Measurements from ENCODE around the gene RBM8A. TPM values are rescaled to one million over a fixed set of nuclear protein-coding genes. Genes with fewer than 3 reads are reported as not detected.

The RBM8A gene
- polyA plus RNA-seq, 2 of the 4 experiments (the other 2 are of a cell fraction), result 240 to 281 TPM

- Histone ChIP-seq H3K4me2 (no peak overlapping the region), H3K9me3 (no peaks in the 10 kb centered on the region), H3K27ac (no peak overlapping the region), H3K4me1 (no peaks in the 10 kb centered on the region), H3K4me3 (no peak overlapping the region)
- no peak for ATAC-seq
- DNase-seq (ENCODE audit: low read depth in 1 of 2, low spot score in 1 of 2), result no peak
- WGBS (ENCODE audit: missing lambda C conversion rate), result 94% methylated on average over 3 of the region's 3 CpGs
- ChIA-PET CTCF (interaction anchor here (0.7 to 2.3 kb wide), 5 partner anchors 9 to 99 kb away, joined by 3 to 8 read pairs (median 4); partner anchors contain the start of genes LIX1L and NUDT17), POLR2A (interaction anchor here (1.8 kb wide), 1 partner anchor 17 kb away, joined by 7 read pairs; the partner anchor contains the start of gene RBM8A)
- TF ChIP-seq FOXS1 (CRISPR knock-in tag; IDR thresholded peaks at IDR 0.05) (no peak), TFCP2L1 (CRISPR knock-in tag; IDR thresholded peaks at IDR 0.05) (no peak), MYC (IDR thresholded peaks at IDR 0.05; ENCODE audit: borderline replicate concordance, low read length) (no peak)
- FAIRE-seq, result no peak
Measured at GRCh38 chr1:145944532-145944931, 17.2 kb upstream of the RBM8A start.

GRCh38 chr1:145942871-145943270 lies 15.6 kb upstream of the RBM8A start:
- Histone ChIP-seq H3K27ac (no peak overlapping the region), H3K4me3 (no peak overlapping the region), H3K4me1 (no peaks in the 10 kb centered on the region), H3K4me2 (no peak overlapping the region), H3K9me3 (no peaks in the 10 kb centered on the region)
- ATAC-seq, result no peak
- no peak for TF ChIP-seq HEYL (CRISPR knock-in tag; IDR thresholded peaks at IDR 0.05)
- no peak for DNase-seq (ENCODE audit: low read depth in 1 of 2, low spot score in 1 of 2)
- CTCF ChIA-PET, result interaction anchor here (0.8 to 2.3 kb wide), 8 partner anchors 15 to 98 kb away, joined by 3 to 8 read pairs (median 4); partner anchors contain the start of genes ITGA10, LIX1L, NUDT17 and RBM8A
- no peak for FAIRE-seq
- WGBS (ENCODE audit: missing lambda C conversion rate), result 92% methylated on average over 6 of the region's 6 CpGs
- POLR2A ChIA-PET, result interaction anchor here (1.5 kb wide), 1 partner anchor 14 kb away, joined by 3 read pairs; no protein-coding TSS in a partner anchor

- no peak for TF ChIP-seq FOXS1 (CRISPR knock-in tag; IDR thresholded peaks at IDR 0.05)
- no peak for TF ChIP-seq JUNB (IDR thresholded peaks at IDR 0.05)
- TF ChIP-seq ATOH8 (CRISPR knock-in tag; IDR thresholded peaks at IDR 0.05; ENCODE audit: low read depth), result no peak
- TF ChIP-seq CBX2 (IDR thresholded peaks at IDR 0.05; ENCODE audit: borderline replicate concordance, low read depth), result no peak
- no peak for TF ChIP-seq HEYL (CRISPR knock-in tag; IDR thresholded peaks at IDR 0.05)
- no peak for TF ChIP-seq MAFK (IDR thresholded peaks at IDR 0.05; ENCODE audit: partially characterized antibody)
- TF ChIP-seq NFE2L2 (conservative IDR thresholded peaks at IDR 0.05; ENCODE audit: low read length), result no peak
- TF ChIP-seq HOXA7 (CRISPR knock-in tag; IDR thresholded peaks at IDR 0.05), result no peak
- TF ChIP-seq EHF (CRISPR knock-in tag; IDR thresholded peaks at IDR 0.05), result no peak
- TF ChIP-seq RARB (CRISPR knock-in tag; IDR thresholded peaks at IDR 0.05), result no peak
- no peak for TF ChIP-seq TFCP2L1 (CRISPR knock-in tag; IDR thresholded peaks at IDR 0.05)
- no peak for TF ChIP-seq HOXB5 (CRISPR knock-in tag; IDR thresholded peaks at IDR 0.05)
- no peak for TF ChIP-seq ZNF302 (CRISPR knock-in tag; IDR thresholded peaks at IDR 0.05)
- Histone ChIP-seq H3K27ac (no peak overlapping the region), H3K4me1 (no peaks in the 10 kb centered on the region), H3K4me3 (no peak overlapping the region), H3K9me3 (no peaks in the 10 kb centered on the region), H3K4me2 (no peak overlapping the region)
- FAIRE-seq, result no peak
- no peak for DNase-seq (ENCODE audit: low read depth in 1 of 2, low spot score in 1 of 2)
- ATAC-seq, result no peak
- ChIA-PET POLR2A (interaction anchor here (1.5 kb wide), 1 partner anchor 15 kb away, joined by 3 read pairs; no protein-coding TSS in a partner anchor), CTCF (interaction anchor here (0.5 to 1.6 kb wide), 6 partner anchors 11 to 88 kb away, joined by 3 to 5 read pairs (median 4); partner anchors contain the start of gene ITGA10)
- 83% methylated on average over 4 of the region's 4 CpGs for WGBS (ENCODE audit: missing lambda C conversion rate)
Measured at GRCh38 chr1:145942405-145942804, 15.1 kb upstream of the RBM8A start.

GRCh38 chr1:145937436-145937835 lies 10.2 kb upstream of the RBM8A start:
- CTCF ChIA-PET, result interaction anchor here (0.8 to 1.3 kb wide), 3 partner anchors 45 to 76 kb away, joined by 3 to 8 read pairs (median 4); no protein-coding TSS in a partner anchor

More at GRCh38 chr1:145937436-145937835, 10.2 kb upstream of the RBM8A start:
- Histone ChIP-seq H3K4me1 (no peaks in the 10 kb centered on the region), H3K4me2 (no peak overlapping the region), H3K9me3 (no peaks in the 10 kb centered on the region), H3K4me3 (no peak overlapping the region), H3K27ac (no peak overlapping the region)
- FAIRE-seq (no peak), DNase-seq (ENCODE audit: low read depth in 1 of 2, low spot score in 1 of 2) (no peak), ATAC-seq (no peak)
- POLR2A ChIA-PET, result interaction anchor here (2.2 kb wide), 1 partner anchor 10 kb away, joined by 9 read pairs; the partner anchor contains the start of gene RBM8A
- no peak for TF ChIP-seq SREBF2 (IDR thresholded peaks at IDR 0.05)
- TF ChIP-seq RFX5 (IDR thresholded peaks at IDR 0.05), result no peak
- no peak for TF ChIP-seq CBX2 (IDR thresholded peaks at IDR 0.05; ENCODE audit: borderline replicate concordance, low read depth)
- no peak for TF ChIP-seq PHF8 (IDR thresholded peaks at IDR 0.05; ENCODE audit: borderline replicate concordance, low read depth)
- no peak for TF ChIP-seq HEYL (CRISPR knock-in tag; IDR thresholded peaks at IDR 0.05)
- 94% methylated on average over 1 of the region's 1 CpG for WGBS (ENCODE audit: missing lambda C conversion rate)

All from A549 (cell line).